Umbilical cord (tissue), 1 donor: Measurements from ENCODE around the gene HINFP. TPM values are rescaled to one million over a fixed set of nuclear protein-coding genes. Genes with fewer than 3 reads are reported as not detected.

Experiments
- total RNA-seq: library from RNA; depleted of rRNA; stranded (reverse); fragments of >200 nt; gene quantifications from one replicate; pipeline ENCODE4 v1.2.3, GENCODE V29; 2014; ENCODE audit warnings: low replicate concordance; ENCODE audit not compliant: insufficient read depth

HINFP gene
- total RNA-seq, 1 donor from 2014 or later = 44.8 TPM

Other genes starting within 250 kb of the HINFP start
- gene CXCR5, start 237.7 kb upstream of the HINFP start, total RNA-seq = 0.48 TPM
- gene BCL9L, start 195.7 kb upstream of the HINFP start, total RNA-seq = 15.9 TPM
- not detected for gene UPK2, start 165.3 kb upstream of the HINFP start, total RNA-seq
- gene FOXR1, start 149.8 kb upstream of the HINFP start, total RNA-seq = not detected
- gene CENATAC, start 123.4 kb upstream of the HINFP start, total RNA-seq = 44.1 TPM
- 2,427 TPM for gene RPS25, start 103.2 kb upstream of the HINFP start, total RNA-seq
- gene TRAPPC4, start 102.8 kb upstream of the HINFP start, total RNA-seq = 62.6 TPM
- 18.5 TPM for gene SLC37A4, start 90.7 kb upstream of the HINFP start, total RNA-seq
- 31.5 TPM for gene HYOU1, start 64.4 kb upstream of the HINFP start, total RNA-seq
- gene VPS11, start 53.8 kb upstream of the HINFP start, total RNA-seq = 12.8 TPM
- gene HMBS, start 36.7 kb upstream of the HINFP start, total RNA-seq = 30.1 TPM
- gene DPAGT1, start 19.7 kb upstream of the HINFP start, total RNA-seq = 29.9 TPM
- gene C2CD2L, start 14.2 kb upstream of the HINFP start, total RNA-seq = 1.9 TPM
- gene ABCG4, start 27.5 kb downstream of the HINFP start, total RNA-seq = 0.96 TPM
- 12.0 TPM for gene NLRX1, start 47.1 kb downstream of the HINFP start, total RNA-seq
- gene NHERF4, start 63.9 kb downstream of the HINFP start, total RNA-seq = not detected
- gene CBL, start 84.8 kb downstream of the HINFP start, total RNA-seq = 11.3 TPM
- gene MCAM, start 195.6 kb downstream of the HINFP start, total RNA-seq = 879 TPM
- gene RNF26, start 212.9 kb downstream of the HINFP start, total RNA-seq = 0.72 TPM
- 14.9 TPM for gene C1QTNF5, start 219.3 kb downstream of the HINFP start, total RNA-seq
- gene MFRP, start 225.1 kb downstream of the HINFP start, total RNA-seq = 2.9 TPM